ENCODE measurements around the gene LUZP2. TPM values are rescaled to one million over a fixed set of nuclear protein-coding genes. Genes with fewer than 3 reads are reported as not detected.

The LUZP2 gene
- total and polyA plus RNA-seq, 5 donors = 0.02 TPM; not detected in 4

GRCh38 chr11:24635588-24636290 lies 138.9 kb downstream of the LUZP2 start:
- Histone ChIP-seq H3K27me3 (ENCODE audit: control insufficient read depth, insufficient read depth) (no peaks in the 10 kb centered on the region), H3K4me1 (ENCODE audit: control insufficient read depth, insufficient read depth, low read length) (no peaks in the 10 kb centered on the region), H3K9me3 (ENCODE audit: control insufficient read depth, low read length) (no peaks in the 10 kb centered on the region), H3K4me3 (ENCODE audit: low read length) (no peak overlapping the region), H3K27ac (ENCODE audit: low read length) (no peak overlapping the region)
- WGBS = 86% methylated on average over 5 of the region's 5 CpGs
- intact Hi-C loops (cut with DNase I) = no loop called here
- no peak for ATAC-seq
- DNase-seq = no peak

DNA sequence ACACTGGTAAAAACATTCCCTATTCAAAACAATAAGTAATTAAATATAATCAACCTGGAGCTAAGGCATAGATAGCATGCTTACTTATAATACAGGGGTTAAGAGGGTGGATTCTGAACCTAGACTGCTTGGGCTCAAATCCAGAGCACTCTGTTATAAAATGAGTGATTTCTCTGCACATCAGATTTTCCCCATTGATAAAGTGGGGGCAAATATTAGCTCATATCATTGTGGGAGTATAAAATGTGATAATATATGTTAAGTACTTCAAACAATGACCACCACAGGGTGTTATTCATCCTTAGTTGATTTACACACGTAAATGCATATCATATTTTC lies 139.4 kb downstream of the LUZP2 start:
- WGBS = 75% methylated on average over 1 of the region's 1 CpG
- H3K27ac ChIP-seq (ENCODE audit: low read length) = no peak overlapping the region
- H3K27me3 ChIP-seq (ENCODE audit: control insufficient read depth, insufficient read depth) = no peaks in the 10 kb centered on the region
- no peak for DNase-seq
- no peak overlapping the region for H3K4me3 ChIP-seq (ENCODE audit: low read length)
- H3K4me1 ChIP-seq (ENCODE audit: control insufficient read depth, insufficient read depth, low read length) = no peaks in the 10 kb centered on the region
- ATAC-seq = no peak
- H3K9me3 ChIP-seq (ENCODE audit: control insufficient read depth, low read length) = no peaks in the 10 kb centered on the region
- intact Hi-C loops (cut with DNase I) = no loop called here

DNA sequence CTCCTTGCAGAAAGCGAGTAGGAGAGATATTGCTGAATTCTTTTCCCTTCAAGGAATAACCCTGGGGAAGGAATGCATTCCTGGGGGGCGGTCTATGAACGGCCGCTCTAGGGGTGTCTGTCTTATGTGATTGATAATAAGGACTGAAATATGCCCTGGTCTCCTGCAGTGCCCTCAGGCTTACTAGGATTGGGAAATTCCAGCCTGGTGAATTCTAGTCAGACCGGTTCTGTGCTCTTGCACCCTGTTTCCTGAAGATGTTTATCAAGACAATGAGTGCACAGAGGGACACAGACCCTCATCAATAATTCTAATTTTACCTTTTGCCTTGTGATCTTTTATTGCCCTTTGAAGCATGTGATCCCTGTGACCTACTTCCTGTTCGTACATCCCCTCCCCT lies 140.7 kb downstream of the LUZP2 start:
- Histone ChIP-seq H3K27me3 (ENCODE audit: control insufficient read depth, insufficient read depth) (no peaks in the 10 kb centered on the region), H3K4me3 (ENCODE audit: low read length) (no peak overlapping the region), H3K4me1 (ENCODE audit: control insufficient read depth, insufficient read depth, low read length) (no peaks in the 10 kb centered on the region), H3K27ac (ENCODE audit: low read length) (no peak overlapping the region), H3K9me3 (ENCODE audit: control insufficient read depth, low read length) (no peaks in the 10 kb centered on the region)
- ATAC-seq (no peak), DNase-seq (no peak)
- intact Hi-C loops (cut with DNase I) = no loop called here
- 83% methylated on average over 6 of the region's 6 CpGs for WGBS

DNA sequence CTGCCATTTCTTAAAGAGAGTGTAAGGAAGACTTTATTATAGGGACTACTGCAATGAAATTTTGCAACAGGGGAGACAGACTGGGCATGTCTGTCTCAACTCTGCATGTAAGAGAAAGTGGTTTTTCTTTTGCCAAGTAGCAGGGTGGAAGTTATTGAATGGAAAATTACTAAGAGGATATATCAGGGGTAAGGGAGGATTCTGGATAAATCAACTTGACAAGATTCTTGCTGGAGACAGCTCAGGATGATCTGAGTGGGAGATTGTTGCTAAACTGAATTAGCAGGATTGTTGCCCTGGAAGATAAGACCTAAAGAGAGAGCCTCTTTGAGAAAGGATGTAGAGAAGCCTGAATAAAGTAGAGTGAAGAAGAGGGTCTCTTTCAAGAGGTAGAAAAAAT lies 145.8 kb downstream of the LUZP2 start:
- intact Hi-C loops (cut with DNase I) = no loop called here
- DNase-seq (no peak), ATAC-seq (no peak)
- H3K4me1 ChIP-seq (ENCODE audit: control insufficient read depth, insufficient read depth, low read length) = no peaks in the 10 kb centered on the region
- no peaks in the 10 kb centered on the region for H3K9me3 ChIP-seq (ENCODE audit: control insufficient read depth, low read length)
- H3K4me3 ChIP-seq (ENCODE audit: low read length) = no peak overlapping the region
- H3K27ac ChIP-seq (ENCODE audit: low read length) = no peak overlapping the region
- no peaks in the 10 kb centered on the region for H3K27me3 ChIP-seq (ENCODE audit: control insufficient read depth, insufficient read depth)

GRCh38 chr11:24645563-24645962 lies 148.7 kb downstream of the LUZP2 start:
- Histone ChIP-seq H3K27me3 (ENCODE audit: control insufficient read depth, insufficient read depth) (no peaks in the 10 kb centered on the region), H3K4me1 (ENCODE audit: control insufficient read depth, insufficient read depth, low read length) (no peaks in the 10 kb centered on the region), H3K4me3 (ENCODE audit: low read length) (no peak overlapping the region), H3K27ac (ENCODE audit: low read length) (no peak overlapping the region), H3K9me3 (ENCODE audit: control insufficient read depth, low read length) (no peaks in the 10 kb centered on the region)
- intact Hi-C loops (cut with DNase I) = no loop called here
- ATAC-seq = no peak
- DNase-seq = no peak

DNA sequence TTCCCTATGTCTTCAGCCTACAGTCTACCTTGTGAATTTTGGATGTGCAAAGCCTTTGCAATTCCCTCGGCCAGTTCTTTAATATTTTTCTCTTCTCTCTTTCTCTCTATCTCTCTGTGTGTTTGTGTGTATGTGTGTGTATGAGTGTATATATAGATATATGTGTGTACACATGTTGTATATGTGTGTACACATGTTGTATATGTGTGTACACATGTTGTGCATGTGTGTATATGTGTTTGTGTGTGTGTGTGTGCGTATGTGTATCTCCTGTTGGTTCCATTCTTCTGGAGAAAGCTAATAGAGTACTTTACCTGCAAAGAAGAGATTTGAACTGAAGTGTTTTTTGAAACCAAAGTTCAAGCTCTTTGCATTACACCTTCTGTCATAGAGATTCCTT lies 155.0 kb downstream of the LUZP2 start:
- Histone ChIP-seq H3K4me1 (ENCODE audit: control insufficient read depth, insufficient read depth, low read length) (no peaks in the 10 kb centered on the region), H3K27me3 (ENCODE audit: control insufficient read depth, insufficient read depth) (no peaks in the 10 kb centered on the region), H3K4me3 (ENCODE audit: low read length) (no peak overlapping the region), H3K27ac (ENCODE audit: low read length) (no peak overlapping the region), H3K9me3 (ENCODE audit: control insufficient read depth, low read length) (no peaks in the 10 kb centered on the region)
- intact Hi-C loops (cut with DNase I) = no loop called here
- no peak for DNase-seq
- 86% methylated on average over 2 of the region's 2 CpGs for WGBS
- ATAC-seq = no peak

DNA sequence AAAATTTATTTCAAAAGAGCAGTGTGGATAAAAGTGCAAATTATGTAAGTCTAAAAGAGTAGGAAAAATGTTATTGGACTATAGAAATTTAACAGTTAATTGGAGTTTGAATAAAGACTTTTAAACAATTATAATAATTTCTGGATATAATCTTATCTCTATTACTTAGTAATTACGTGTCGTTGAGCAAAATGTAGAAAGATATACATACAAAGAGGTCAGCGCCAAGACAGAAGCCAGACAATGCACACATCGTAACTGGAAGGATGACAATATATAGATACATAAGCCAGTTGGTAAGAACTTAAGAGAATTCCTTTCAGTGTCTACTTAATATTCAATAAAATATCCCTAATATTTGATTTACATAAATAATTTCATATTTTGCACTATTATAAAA lies 157.0 kb downstream of the LUZP2 start:
- H3K27ac ChIP-seq (ENCODE audit: low read length) = no peak overlapping the region
- WGBS = 78% methylated on average over 4 of the region's 4 CpGs
- DNase-seq (no peak), ATAC-seq (no peak)
- H3K4me1 ChIP-seq (ENCODE audit: control insufficient read depth, insufficient read depth, low read length) = no peaks in the 10 kb centered on the region
- no peaks in the 10 kb centered on the region for H3K9me3 ChIP-seq (ENCODE audit: control insufficient read depth, low read length)
- H3K4me3 ChIP-seq (ENCODE audit: low read length) = no peak overlapping the region
- intact Hi-C loops (cut with DNase I) = no loop called here
- no peaks in the 10 kb centered on the region for H3K27me3 ChIP-seq (ENCODE audit: control insufficient read depth, insufficient read depth)

DNA sequence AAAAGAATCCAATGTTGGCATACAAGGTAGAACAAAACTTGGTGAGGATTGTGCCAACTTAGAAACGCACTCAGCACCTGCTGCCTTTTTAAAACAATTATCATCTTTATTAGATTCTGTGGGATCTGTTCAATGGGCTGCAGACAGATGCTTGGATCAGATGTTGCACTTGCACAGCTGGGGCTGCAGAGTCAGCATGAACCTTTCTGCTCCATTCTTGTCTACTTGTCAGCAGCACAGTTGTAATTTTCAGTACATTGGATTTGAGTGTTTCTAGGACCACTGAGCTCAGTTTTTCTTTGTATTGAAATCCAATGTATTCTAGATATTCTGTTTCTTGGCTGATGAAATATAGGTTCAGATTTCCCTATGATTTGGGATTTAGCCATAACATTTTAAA lies 164.5 kb downstream of the LUZP2 start:
- DNase-seq = no peak
- intact Hi-C loops (cut with DNase I) = no loop called here
- Histone ChIP-seq H3K9me3 (ENCODE audit: control insufficient read depth, low read length) (no peaks in the 10 kb centered on the region), H3K27me3 (ENCODE audit: control insufficient read depth, insufficient read depth) (no peaks in the 10 kb centered on the region), H3K27ac (ENCODE audit: low read length) (no peak overlapping the region), H3K4me1 (ENCODE audit: control insufficient read depth, insufficient read depth, low read length) (no peaks in the 10 kb centered on the region), H3K4me3 (ENCODE audit: low read length) (no peak overlapping the region)
- 53% methylated on average over 1 of the region's 1 CpG for WGBS
- ATAC-seq = no peak

- intact Hi-C loops (cut with DNase I) = no loop called here
- no peak for DNase-seq
- no peak overlapping the region for H3K4me3 ChIP-seq (ENCODE audit: low read length)
- no peaks in the 10 kb centered on the region for H3K27me3 ChIP-seq (ENCODE audit: control insufficient read depth, insufficient read depth)
- WGBS = 92% methylated on average over 1 of the region's 1 CpG
- ATAC-seq = no peak
- H3K9me3 ChIP-seq (ENCODE audit: control insufficient read depth, low read length) = no peaks in the 10 kb centered on the region
- no peak overlapping the region for H3K27ac ChIP-seq (ENCODE audit: low read length)
- no peaks in the 10 kb centered on the region for H3K4me1 ChIP-seq (ENCODE audit: control insufficient read depth, insufficient read depth, low read length)
Measured at GRCh38 chr11:24664399-24664798, 167.5 kb downstream of the LUZP2 start.

GRCh38 chr11:24667353-24667968 lies 170.6 kb downstream of the LUZP2 start:
- 89% methylated on average over 5 of the region's 5 CpGs for WGBS
- no peaks in the 10 kb centered on the region for H3K9me3 ChIP-seq (ENCODE audit: control insufficient read depth, low read length)
- intact Hi-C loops (cut with DNase I) = no loop called here
- no peak for DNase-seq
- no peak overlapping the region for H3K27ac ChIP-seq (ENCODE audit: low read length)
- no peak for ATAC-seq
- no peak overlapping the region for H3K4me3 ChIP-seq (ENCODE audit: low read length)
- H3K4me1 ChIP-seq (ENCODE audit: control insufficient read depth, insufficient read depth, low read length) = no peaks in the 10 kb centered on the region
- no peaks in the 10 kb centered on the region for H3K27me3 ChIP-seq (ENCODE audit: control insufficient read depth, insufficient read depth)

DNA sequence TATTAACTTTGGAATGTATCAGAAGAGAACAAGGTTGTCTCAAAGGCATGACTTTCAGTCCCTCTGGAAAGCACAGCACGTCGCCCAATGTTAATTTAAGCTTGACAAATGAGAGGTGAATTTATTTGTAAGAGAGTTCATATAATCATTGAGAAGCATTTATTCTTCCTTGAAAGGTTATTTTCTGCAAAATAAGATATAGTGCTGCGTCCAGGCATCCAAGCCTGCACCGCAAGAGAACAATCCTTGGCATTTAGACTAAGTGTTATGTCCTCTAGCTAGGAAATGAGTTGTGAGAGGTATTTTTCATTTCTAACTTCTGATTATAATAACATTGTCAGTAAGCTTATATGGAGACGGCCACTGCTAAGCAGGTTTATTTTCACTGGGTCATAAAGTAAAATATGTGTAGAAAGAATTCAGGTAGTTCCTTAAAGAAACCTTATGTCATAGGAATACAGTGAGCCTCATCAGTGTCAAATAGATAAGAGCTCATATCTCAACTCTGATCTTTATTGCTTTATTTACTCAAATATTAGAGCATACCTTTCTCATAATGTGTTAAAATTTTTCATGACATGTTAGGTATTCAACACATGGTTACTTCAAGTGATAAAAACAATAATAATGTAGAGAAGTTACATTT lies 182.0 kb downstream of the LUZP2 start:
- no peaks in the 10 kb centered on the region for H3K27me3 ChIP-seq (ENCODE audit: control insufficient read depth, insufficient read depth)
- intact Hi-C loops (cut with DNase I) = no loop called here
- no peak overlapping the region for H3K27ac ChIP-seq (ENCODE audit: low read length)
- H3K4me3 ChIP-seq (ENCODE audit: low read length) = no peak overlapping the region
- 84% methylated on average over 5 of the region's 5 CpGs for WGBS
- DNase-seq (no peak), ATAC-seq (no peak)
- no peaks in the 10 kb centered on the region for H3K9me3 ChIP-seq (ENCODE audit: control insufficient read depth, low read length)
- H3K4me1 ChIP-seq (ENCODE audit: control insufficient read depth, insufficient read depth, low read length) = no peaks in the 10 kb centered on the region

Data from right cardiac atrium (tissue), 5 donors.